ENCODE data around the gene CDC5L. TPM values are rescaled to one million over a fixed set of nuclear protein-coding genes. Genes with fewer than 3 reads are reported as not detected.

Gene CDC5L
- total and polyA plus RNA-seq, 2 experiments from 2014 or later: 15.9 to 20.4 TPM

DNA sequence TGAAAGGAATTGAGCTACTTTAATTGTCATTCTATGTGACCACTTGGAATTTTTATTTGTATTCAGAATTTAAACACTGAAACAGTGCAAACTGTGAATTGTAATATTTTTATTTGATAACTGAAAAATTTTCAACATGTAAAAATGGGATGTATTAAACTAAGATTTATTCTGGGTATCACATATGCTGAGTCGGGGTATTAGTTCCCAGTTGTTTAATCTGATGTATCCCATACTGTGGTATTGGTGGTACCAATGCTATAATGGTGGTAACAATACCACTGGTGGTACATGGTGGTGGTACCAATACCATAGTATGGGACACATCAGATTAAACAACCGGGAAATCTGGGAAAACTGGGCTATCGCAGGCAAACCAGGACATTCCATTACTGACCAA is 79.4 kb downstream of the CDC5L start:
- H3K9me2 ChIP-seq (ENCODE audit: insufficient read depth): no peaks in the 10 kb centered on the region
- no peaks in the 10 kb centered on the region for H3K27me3 ChIP-seq (replicated peaks; ENCODE audit: insufficient read depth)
- H3K79me2 ChIP-seq (ENCODE audit: insufficient read depth): no peaks in the 10 kb centered on the region
- peaks cover 10% of the 10 kb centered on the region for H3K4me1 ChIP-seq (ENCODE audit: insufficient read depth)
- H3K36me3 ChIP-seq (ENCODE audit: low read depth): no peaks in the 10 kb centered on the region
- no peaks in the 10 kb centered on the region for H4K20me1 ChIP-seq (ENCODE audit: insufficient read depth)
- no peak overlapping the region for H2AFZ ChIP-seq
- no peaks in the 10 kb centered on the region for H3K9me3 ChIP-seq (ENCODE audit: low read depth)
- H3K4me3 ChIP-seq: no peak overlapping the region
- in situ Hi-C loops (cut with MboI): no loop called here
- WGBS, 2 experiments (ENCODE audit: low coverage in 1 of 2, low lambda C conversion rate in 2 of 2, missing lambda C conversion rate in 2 of 2): 85 to 90% methylated on average over 3 of the region's 3 CpGs
- TF ChIP-seq EZH2phosphoT487 (IDR thresholded peaks at IDR 0.05; ENCODE audit: insufficient read depth, low read depth) (no peak), EZH2 (IDR thresholded peaks at IDR 0.05; ENCODE audit: insufficient read depth, poor library complexity, severe bottlenecking) (no peak)
- no peak overlapping the region for H3K9ac ChIP-seq
- no peaks in the 10 kb centered on the region for H3F3A ChIP-seq (ENCODE audit: insufficient read depth)
- H3K27ac ChIP-seq: no peak overlapping the region
- no peak overlapping the region for H3K4me2 ChIP-seq (ENCODE audit: unreplicated experiment)
- no peak for DNase-seq

DNA sequence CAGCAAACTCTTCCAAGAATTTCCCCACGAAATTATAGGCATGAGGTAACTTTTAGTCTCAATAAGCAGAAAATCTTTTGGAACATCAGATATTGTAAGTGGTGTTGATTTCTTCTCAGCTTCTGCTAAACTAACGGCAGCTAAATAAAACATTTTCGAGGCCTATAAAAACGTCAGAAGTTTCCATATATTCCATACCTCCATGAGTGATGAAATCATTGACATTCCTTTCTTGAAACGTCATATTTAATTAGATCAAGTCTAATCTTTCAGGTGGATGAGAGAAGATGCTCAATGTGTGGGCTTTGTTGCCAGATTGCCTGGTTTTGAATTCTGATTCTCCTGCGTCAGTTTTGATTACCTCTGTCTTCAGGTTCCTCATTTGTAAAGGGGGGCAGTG is 81.3 kb downstream of the CDC5L start:
- no peak overlapping the region for H2AFZ ChIP-seq
- no peak overlapping the region for H3K27ac ChIP-seq
- no peaks in the 10 kb centered on the region for H3K9me2 ChIP-seq (ENCODE audit: insufficient read depth)
- H3K4me3 ChIP-seq: no peak overlapping the region
- no peaks in the 10 kb centered on the region for H4K20me1 ChIP-seq (ENCODE audit: insufficient read depth)
- H3K36me3 ChIP-seq (ENCODE audit: low read depth): no peaks in the 10 kb centered on the region
- no peaks in the 10 kb centered on the region for H3F3A ChIP-seq (ENCODE audit: insufficient read depth)
- H3K4me2 ChIP-seq (ENCODE audit: unreplicated experiment): no peak overlapping the region
- H3K27me3 ChIP-seq (replicated peaks; ENCODE audit: insufficient read depth): no peaks in the 10 kb centered on the region
- no peaks in the 10 kb centered on the region for H3K79me2 ChIP-seq (ENCODE audit: insufficient read depth)
- DNase-seq: no peak
- in situ Hi-C loops (cut with MboI): no loop called here
- TF ChIP-seq EZH2 (IDR thresholded peaks at IDR 0.05; ENCODE audit: insufficient read depth, poor library complexity, severe bottlenecking): no peak
- TF ChIP-seq EZH2phosphoT487 (IDR thresholded peaks at IDR 0.05; ENCODE audit: insufficient read depth, low read depth): no peak
- H3K9ac ChIP-seq: no peak overlapping the region
- peaks cover 10% of the 10 kb centered on the region for H3K4me1 ChIP-seq (ENCODE audit: insufficient read depth)
- WGBS, 2 experiments (ENCODE audit: low coverage in 1 of 2, low lambda C conversion rate in 2 of 2, missing lambda C conversion rate in 2 of 2): 76 to 79% methylated on average over 6 of the region's 6 CpGs
- no peaks in the 10 kb centered on the region for H3K9me3 ChIP-seq (ENCODE audit: low read depth)

DNA sequence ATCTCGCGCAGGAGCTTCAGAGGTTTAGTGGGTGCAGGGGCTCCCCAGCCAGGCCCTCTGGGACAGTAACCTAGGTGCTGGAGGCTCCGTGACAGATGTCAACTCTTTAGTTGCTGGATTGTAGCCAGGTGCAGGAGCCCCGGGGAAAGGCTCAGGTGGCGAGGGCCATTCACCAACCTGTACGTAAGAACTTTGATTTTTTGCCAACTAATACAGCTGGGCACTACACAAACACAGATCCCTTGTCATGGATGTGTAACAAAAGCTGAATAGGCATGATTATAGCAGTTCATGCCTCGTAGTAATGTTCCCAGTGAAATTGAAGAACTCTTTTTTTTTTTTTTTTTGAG is 82.6 kb downstream of the CDC5L start:
- in situ Hi-C loops (cut with MboI): no loop called here
- Histone ChIP-seq H3K4me1 (ENCODE audit: insufficient read depth) (no peaks in the 10 kb centered on the region), H3K27ac (no peak overlapping the region), H2AFZ (no peak overlapping the region), H4K20me1 (ENCODE audit: insufficient read depth) (no peaks in the 10 kb centered on the region), H3K27me3 (replicated peaks; ENCODE audit: insufficient read depth) (no peaks in the 10 kb centered on the region), H3K9me2 (ENCODE audit: insufficient read depth) (no peaks in the 10 kb centered on the region), H3K36me3 (ENCODE audit: low read depth) (no peaks in the 10 kb centered on the region), H3K79me2 (ENCODE audit: insufficient read depth) (no peaks in the 10 kb centered on the region), H3K4me3 (no peak overlapping the region), H3K4me2 (ENCODE audit: unreplicated experiment) (no peak overlapping the region), H3K9ac (no peak overlapping the region), H3F3A (ENCODE audit: insufficient read depth) (no peaks in the 10 kb centered on the region), H3K9me3 (ENCODE audit: low read depth) (no peaks in the 10 kb centered on the region)
- DNase-seq: no peak
- 64 to 68% methylated on average over 7 of the region's 7 CpGs for WGBS, 2 experiments (ENCODE audit: low coverage in 1 of 2, low lambda C conversion rate in 2 of 2, missing lambda C conversion rate in 2 of 2)
- TF ChIP-seq EZH2phosphoT487 (IDR thresholded peaks at IDR 0.05; ENCODE audit: insufficient read depth, low read depth) (no peak), EZH2 (IDR thresholded peaks at IDR 0.05; ENCODE audit: insufficient read depth, poor library complexity, severe bottlenecking) (no peak)

DNA sequence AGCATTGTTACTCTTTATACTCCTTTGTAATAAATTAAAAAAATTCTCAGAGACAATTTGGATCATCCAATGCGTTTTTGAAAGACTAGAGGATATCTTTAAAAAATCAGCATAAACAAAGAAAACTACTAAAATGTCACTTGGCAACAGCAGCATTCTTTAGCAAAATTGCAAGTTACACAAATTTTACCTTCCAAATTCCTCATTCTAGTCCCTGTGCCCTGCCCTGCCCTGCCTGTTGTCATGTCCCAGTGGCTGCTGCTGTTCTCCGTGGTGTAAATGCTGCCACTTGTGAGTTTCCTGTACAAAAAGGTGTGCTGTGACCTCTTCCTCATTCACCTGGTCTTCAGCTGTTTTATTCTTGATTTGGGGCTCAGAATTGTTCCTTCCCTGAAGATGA is 83.2 kb downstream of the CDC5L start:
- H3K9me2 ChIP-seq (ENCODE audit: insufficient read depth): no peaks in the 10 kb centered on the region
- H4K20me1 ChIP-seq (ENCODE audit: insufficient read depth): no peaks in the 10 kb centered on the region
- H3K9me3 ChIP-seq (ENCODE audit: low read depth): no peaks in the 10 kb centered on the region
- no peak overlapping the region for H3K4me2 ChIP-seq (ENCODE audit: unreplicated experiment)
- H3K4me3 ChIP-seq: no peak overlapping the region
- no peak overlapping the region for H3K27ac ChIP-seq
- TF ChIP-seq EZH2phosphoT487 (IDR thresholded peaks at IDR 0.05; ENCODE audit: insufficient read depth, low read depth): no peak
- TF ChIP-seq EZH2 (IDR thresholded peaks at IDR 0.05; ENCODE audit: insufficient read depth, poor library complexity, severe bottlenecking): no peak
- H3F3A ChIP-seq (ENCODE audit: insufficient read depth): no peaks in the 10 kb centered on the region
- H3K9ac ChIP-seq: no peak overlapping the region
- no peak overlapping the region for H2AFZ ChIP-seq
- H3K4me1 ChIP-seq (ENCODE audit: insufficient read depth): no peaks in the 10 kb centered on the region
- in situ Hi-C loops (cut with MboI): no loop called here
- no peaks in the 10 kb centered on the region for H3K79me2 ChIP-seq (ENCODE audit: insufficient read depth)
- H3K36me3 ChIP-seq (ENCODE audit: low read depth): no peaks in the 10 kb centered on the region
- no peaks in the 10 kb centered on the region for H3K27me3 ChIP-seq (replicated peaks; ENCODE audit: insufficient read depth)
- no peak for DNase-seq
- WGBS, 2 experiments (ENCODE audit: low coverage in 1 of 2, low lambda C conversion rate in 2 of 2, missing lambda C conversion rate in 2 of 2): 80 to 87% methylated on average over 2 of the region's 2 CpGs

Measured in GM23248 (cell line).